OCI-LY1 (cell line): ENCODE data around the gene CRTAP.

Experiments
- EZH2 ChIP-seq: fragments of 200-600 bp; sonication (generic), shearing (Covaris generic); IDR thresholded peaks from 2 replicates; pipeline ENCODE4 v1.8.0; 2017; ENCODE audit warnings: borderline replicate concordance, mixed run types, mild to moderate bottlenecking, antibody characterized with exemption, low read length, moderate library complexity, mixed read lengths
- TF ChIP-seq, protein P1 (sequence below): fragments of 200-600 bp; sonication (generic), shearing (Covaris generic); IDR thresholded peaks from 2 replicates; pipeline ENCODE4 v1.5.1; 2017; ENCODE audit warnings: mild to moderate bottlenecking, antibody characterized with exemption, low read length, moderate library complexity, mixed read lengths

DNA sequence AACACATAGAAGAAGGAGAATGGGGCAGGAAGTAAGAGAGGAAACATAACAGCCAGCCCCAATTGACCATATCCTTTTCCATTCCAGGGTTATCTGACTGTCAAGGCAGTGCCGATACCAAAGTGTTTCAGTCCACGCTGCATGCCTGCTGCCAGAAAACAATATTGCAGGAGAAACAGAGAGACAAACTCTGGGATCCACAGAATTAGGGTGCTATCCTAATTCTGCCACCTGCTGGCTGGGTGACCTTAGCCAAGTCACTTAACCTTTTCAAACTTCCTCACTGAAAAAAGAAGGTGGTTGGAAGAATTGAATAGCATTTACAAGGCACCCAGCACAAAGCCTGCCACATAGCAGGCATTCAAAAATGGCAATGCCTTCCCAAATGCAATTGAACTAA lies 48.9 kb upstream of the CRTAP start:
- TF ChIP-seq, protein P1, sequence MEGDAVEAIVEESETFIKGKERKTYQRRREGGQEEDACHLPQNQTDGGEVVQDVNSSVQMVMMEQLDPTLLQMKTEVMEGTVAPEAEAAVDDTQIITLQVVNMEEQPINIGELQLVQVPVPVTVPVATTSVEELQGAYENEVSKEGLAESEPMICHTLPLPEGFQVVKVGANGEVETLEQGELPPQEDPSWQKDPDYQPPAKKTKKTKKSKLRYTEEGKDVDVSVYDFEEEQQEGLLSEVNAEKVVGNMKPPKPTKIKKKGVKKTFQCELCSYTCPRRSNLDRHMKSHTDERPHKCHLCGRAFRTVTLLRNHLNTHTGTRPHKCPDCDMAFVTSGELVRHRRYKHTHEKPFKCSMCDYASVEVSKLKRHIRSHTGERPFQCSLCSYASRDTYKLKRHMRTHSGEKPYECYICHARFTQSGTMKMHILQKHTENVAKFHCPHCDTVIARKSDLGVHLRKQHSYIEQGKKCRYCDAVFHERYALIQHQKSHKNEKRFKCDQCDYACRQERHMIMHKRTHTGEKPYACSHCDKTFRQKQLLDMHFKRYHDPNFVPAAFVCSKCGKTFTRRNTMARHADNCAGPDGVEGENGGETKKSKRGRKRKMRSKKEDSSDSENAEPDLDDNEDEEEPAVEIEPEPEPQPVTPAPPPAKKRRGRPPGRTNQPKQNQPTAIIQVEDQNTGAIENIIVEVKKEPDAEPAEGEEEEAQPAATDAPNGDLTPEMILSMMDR: peak; percentile 73
- no peak for TF ChIP-seq EZH2
